Tibial nerve (tissue), 4 donors: ENCODE data around the gene GPR37. TPM values are rescaled to one million over a fixed set of nuclear protein-coding genes. Genes with fewer than 3 reads are reported as not detected.

Experiments used
- DNase-seq, 2 donors: peaks; one replicate each; pipeline ENCODE4 v3.0.0-alpha.2; 2019; ENCODE audit warnings: low spot score in 2 of 2
- H3K27ac ChIP-seq, 4 donors: fragments of 200-600 bp; sonication (generic) in 3 of 4; one replicate each; pipeline ENCODE4 v1.5.1; 2017 to 2019; ENCODE audit warnings: mild to moderate bottlenecking in 1 of 4
- H3K27me3 ChIP-seq, 2 donors: fragments of 200-600 bp; sonication (generic) in 1 of 2; one replicate each; pipeline versions ENCODE4 v1.5.1 to v1.6.0; 2017 to 2019
- H3K36me3 ChIP-seq, 3 donors: fragments of 200-600 bp; sonication (generic); one replicate each; pipeline ENCODE4 v1.5.1; 2018 to 2019
- H3K4me1 ChIP-seq, 4 donors: fragments of 200-600 bp; sonication (generic) in 3 of 4; one replicate each; pipeline ENCODE4 v1.5.1; 2017 to 2019
- H3K4me3 ChIP-seq, 4 donors: fragments of 200-600 bp; sonication (generic) in 3 of 4; one replicate each; pipeline ENCODE4 v1.5.1; 2017 to 2019; ENCODE audit warnings: mild to moderate bottlenecking in 1 of 4, moderate library complexity in 1 of 4
- H3K9me3 ChIP-seq, 4 donors: fragments of 200-600 bp; sonication (generic) in 3 of 4; one replicate each; pipeline ENCODE4 v1.5.1; 2017 to 2019
- EP300 ChIP-seq, 2 donors: sonication (generic); formaldehyde crosslinking; IDR thresholded peaks; one replicate each; pipeline ENCODE4 v1.6.1; 2017; ENCODE audit warnings: antibody characterized with exemption in 2 of 2, mild to moderate bottlenecking in 1 of 2
- POLR2A ChIP-seq, 2 donors: fragments of 450-650 bp; IDR thresholded peaks; one replicate each; pipeline ENCODE4 v1.6.1; 2017; ENCODE audit warnings: antibody characterized with exemption in 2 of 2, mild to moderate bottlenecking in 2 of 2, moderate library complexity in 2 of 2
- WGBS, 2 donors: methylation state at CpG; one replicate each; pipeline ENCODE4 v1.1.5; 2018; 5-methylcytosine and 5-hydroxymethylcytosine counted together
- total RNA-seq, 4 donors: library from RNA; depleted of rRNA; stranded (reverse); fragments of >200 nt; gene quantifications; one replicate each; pipeline ENCODE4 v1.1.0, GENCODE V29; 2016
- TF ChIP-seq, protein P1 (sequence below), 5 experiments: fragments of 200-600 bp in 3 of 5; fragments of 450-650 bp in 2 of 5; sonication (generic) in 3 of 5; IDR thresholded peaks; one replicate each; pipeline ENCODE4 v1.5.1; 2016 to 2019; ENCODE audit warnings: antibody characterized with exemption in 5 of 5, mild to moderate bottlenecking in 3 of 5, moderate library complexity in 2 of 5

The GPR37 gene
- total RNA-seq, 4 donors from 2014 or later, result 0.21 to 0.60 TPM; not detected in 2

DNA sequence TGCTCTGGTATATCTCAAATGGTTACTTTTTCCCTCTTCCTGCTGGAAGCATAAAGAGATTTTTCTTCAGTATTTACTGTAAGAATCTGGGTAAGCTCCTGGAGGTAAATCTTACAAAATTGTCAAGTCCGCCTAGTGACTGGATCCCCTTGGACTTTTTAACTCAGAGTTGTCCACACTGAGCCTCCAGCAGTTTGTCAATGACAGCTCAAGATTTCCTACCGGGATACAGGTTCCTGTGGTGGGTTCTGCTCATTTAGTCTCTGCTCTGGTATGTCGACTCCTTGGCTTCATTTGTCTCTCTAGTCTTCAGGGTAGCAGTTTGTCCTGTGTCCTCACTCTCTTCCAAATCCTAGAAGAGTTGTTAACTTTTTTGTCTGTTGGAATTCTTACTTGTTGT lies 27.0 kb downstream of the GPR37 start:
- TF ChIP-seq, protein P1, sequence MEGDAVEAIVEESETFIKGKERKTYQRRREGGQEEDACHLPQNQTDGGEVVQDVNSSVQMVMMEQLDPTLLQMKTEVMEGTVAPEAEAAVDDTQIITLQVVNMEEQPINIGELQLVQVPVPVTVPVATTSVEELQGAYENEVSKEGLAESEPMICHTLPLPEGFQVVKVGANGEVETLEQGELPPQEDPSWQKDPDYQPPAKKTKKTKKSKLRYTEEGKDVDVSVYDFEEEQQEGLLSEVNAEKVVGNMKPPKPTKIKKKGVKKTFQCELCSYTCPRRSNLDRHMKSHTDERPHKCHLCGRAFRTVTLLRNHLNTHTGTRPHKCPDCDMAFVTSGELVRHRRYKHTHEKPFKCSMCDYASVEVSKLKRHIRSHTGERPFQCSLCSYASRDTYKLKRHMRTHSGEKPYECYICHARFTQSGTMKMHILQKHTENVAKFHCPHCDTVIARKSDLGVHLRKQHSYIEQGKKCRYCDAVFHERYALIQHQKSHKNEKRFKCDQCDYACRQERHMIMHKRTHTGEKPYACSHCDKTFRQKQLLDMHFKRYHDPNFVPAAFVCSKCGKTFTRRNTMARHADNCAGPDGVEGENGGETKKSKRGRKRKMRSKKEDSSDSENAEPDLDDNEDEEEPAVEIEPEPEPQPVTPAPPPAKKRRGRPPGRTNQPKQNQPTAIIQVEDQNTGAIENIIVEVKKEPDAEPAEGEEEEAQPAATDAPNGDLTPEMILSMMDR (IDR thresholded peaks at IDR 0.05), result no peak
- TF ChIP-seq EP300 (IDR thresholded peaks at IDR 0.05) (no peak), POLR2A (IDR thresholded peaks at IDR 0.05) (no peak)
- 83% methylated on average over 3 of the region's 3 CpGs for WGBS, 2 donors
- DNase-seq, result no peak
- Histone ChIP-seq H3K4me3 (no peak overlapping the region), H3K36me3 (no peaks in the 10 kb centered on the region), H3K27me3 (no peaks in the 10 kb centered on the region), H3K4me1 (no peaks in the 10 kb centered on the region), H3K27ac (no peak overlapping the region), H3K9me3 (no peaks in the 10 kb centered on the region)

DNA sequence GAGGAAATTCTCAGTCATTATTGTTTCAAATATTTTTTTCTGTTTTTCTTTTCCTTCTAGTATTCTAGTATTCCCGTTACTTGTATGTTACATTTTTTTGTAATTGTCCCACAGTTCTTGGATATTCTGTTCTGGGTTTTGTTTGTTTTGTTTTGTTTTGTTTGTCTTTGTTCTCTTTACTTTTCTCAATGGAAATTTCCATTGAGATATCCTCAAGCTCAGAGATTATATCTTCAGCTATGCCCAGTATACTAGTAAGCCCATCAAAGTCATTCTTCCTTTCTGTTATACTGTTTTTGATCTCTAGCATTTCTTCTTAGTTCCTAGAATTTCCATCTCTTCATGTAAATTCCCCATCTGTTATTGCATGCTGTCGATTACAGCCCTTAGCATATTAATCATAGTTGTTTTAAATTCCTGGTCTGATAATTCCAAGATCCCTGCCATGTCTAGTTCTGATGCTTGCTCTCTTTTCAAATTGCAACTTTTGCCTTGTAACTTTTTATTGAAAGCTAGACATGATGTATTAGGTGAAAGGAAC lies 27.8 kb downstream of the GPR37 start:
- Histone ChIP-seq H3K4me1 (no peaks in the 10 kb centered on the region), H3K27me3 (no peaks in the 10 kb centered on the region), H3K4me3 (no peak overlapping the region), H3K9me3 (no peaks in the 10 kb centered on the region), H3K27ac (no peak overlapping the region), H3K36me3 (no peaks in the 10 kb centered on the region)
- 75 to 81% methylated on average over 2 of the region's 2 CpGs for WGBS, 2 donors
- DNase-seq, result no peak
- TF ChIP-seq POLR2A (IDR thresholded peaks at IDR 0.05) (no peak), EP300 (IDR thresholded peaks at IDR 0.05) (no peak)
- TF ChIP-seq, protein P1 (IDR thresholded peaks at IDR 0.05), result no peak

DNA sequence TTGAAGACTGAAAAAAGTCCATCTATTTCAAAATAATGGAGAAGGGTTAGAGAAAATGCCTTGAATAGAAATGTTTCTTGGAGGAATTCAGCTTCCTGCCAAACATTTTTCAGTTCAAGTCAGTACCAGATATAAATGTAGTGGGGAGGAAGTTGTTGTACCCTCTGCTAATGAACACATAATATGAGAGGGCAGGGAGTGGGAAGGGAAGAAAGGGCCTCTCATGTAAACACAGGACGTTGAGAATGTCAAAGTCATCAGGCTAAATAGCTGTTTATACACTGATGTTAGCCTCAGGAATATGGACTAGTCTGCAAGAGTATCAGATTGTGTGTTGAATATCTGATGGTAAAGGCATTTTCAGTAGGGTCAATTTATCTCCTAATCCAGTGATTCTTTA lies 37.0 kb downstream of the GPR37 start:
- no peak for DNase-seq
- Histone ChIP-seq H3K4me3 (no peak overlapping the region), H3K4me1 (peaks cover 0 to 5% (median 0%) of the 10 kb centered on the region in 4 donors), H3K9me3 (no peaks in the 10 kb centered on the region), H3K36me3 (no peaks in the 10 kb centered on the region), H3K27me3 (no peaks in the 10 kb centered on the region), H3K27ac (no peak overlapping the region)
- WGBS, 2 donors, result 0 to 7% methylated on average over 1 of the region's 1 CpG
- TF ChIP-seq, protein P1 (IDR thresholded peaks at IDR 0.05), result no peak

- 34 to 40% methylated on average over 4 of the region's 4 CpGs for WGBS, 2 donors
- Histone ChIP-seq H3K27ac (no peak overlapping the region), H3K4me3 (no peak overlapping the region), H3K4me1 (peaks cover 0 to 5% (median 0%) of the 10 kb centered on the region in 4 donors), H3K27me3 (no peaks in the 10 kb centered on the region), H3K9me3 (no peaks in the 10 kb centered on the region), H3K36me3 (no peaks in the 10 kb centered on the region)
- DNase-seq, result no peak
- TF ChIP-seq POLR2A (IDR thresholded peaks at IDR 0.05), result no peak
- TF ChIP-seq, protein P1 (IDR thresholded peaks at IDR 0.05), result no peak
- TF ChIP-seq EP300 (IDR thresholded peaks at IDR 0.05), result no peak
These were observed 40.9 kb downstream of the GPR37 start for GRCh38 chr7:124724507-124725192.

- peaks cover 0 to 5% (median 0%) of the 10 kb centered on the region in 4 donors for H3K4me1 ChIP-seq
- no peaks in the 10 kb centered on the region for H3K36me3 ChIP-seq
- H3K27ac ChIP-seq, result no peak overlapping the region
- H3K4me3 ChIP-seq, result no peak overlapping the region
- WGBS, 2 donors, result 54 to 60% methylated on average over 5 of the region's 5 CpGs
- no peak for DNase-seq
- no peaks in the 10 kb centered on the region for H3K9me3 ChIP-seq
- H3K27me3 ChIP-seq, result no peaks in the 10 kb centered on the region
- TF ChIP-seq EP300 (IDR thresholded peaks at IDR 0.05), result no peak
- no peak for TF ChIP-seq POLR2A (IDR thresholded peaks at IDR 0.05)
- TF ChIP-seq, protein P1 (IDR thresholded peaks at IDR 0.05), result no peak
These were observed 41.5 kb downstream of the GPR37 start for GRCh38 chr7:124724079-124724478.
